ENCODE measurements around the gene TANC1.

The TANC1 gene

DNA sequence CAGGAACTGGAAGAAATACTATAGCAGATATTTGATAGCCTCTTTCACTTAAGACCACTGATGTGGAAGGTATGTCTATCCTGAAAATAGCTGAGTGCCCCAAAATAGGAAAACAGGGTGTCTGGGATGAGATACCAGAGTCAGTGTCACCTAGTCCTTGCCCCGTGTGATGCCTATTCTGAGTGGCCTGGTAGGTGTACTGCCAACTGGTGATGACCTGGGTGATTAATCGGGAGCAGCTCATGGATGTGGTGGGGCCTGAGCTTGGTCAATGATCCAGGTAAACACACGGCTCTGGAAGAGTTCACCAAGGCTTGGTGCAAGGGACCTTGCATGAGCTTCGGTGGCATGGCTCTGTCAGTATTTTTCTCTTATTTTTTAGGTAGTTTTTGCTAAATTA, 95.2 kb downstream of the TANC1 start:
- DNase-seq (ENCODE audit: low read depth), result no peak

- DNase-seq (ENCODE audit: low read depth), result peak; percentile 7
Measured at GRCh38 chr2:159064446-159065301, 96.2 kb downstream of the TANC1 start.

DNA sequence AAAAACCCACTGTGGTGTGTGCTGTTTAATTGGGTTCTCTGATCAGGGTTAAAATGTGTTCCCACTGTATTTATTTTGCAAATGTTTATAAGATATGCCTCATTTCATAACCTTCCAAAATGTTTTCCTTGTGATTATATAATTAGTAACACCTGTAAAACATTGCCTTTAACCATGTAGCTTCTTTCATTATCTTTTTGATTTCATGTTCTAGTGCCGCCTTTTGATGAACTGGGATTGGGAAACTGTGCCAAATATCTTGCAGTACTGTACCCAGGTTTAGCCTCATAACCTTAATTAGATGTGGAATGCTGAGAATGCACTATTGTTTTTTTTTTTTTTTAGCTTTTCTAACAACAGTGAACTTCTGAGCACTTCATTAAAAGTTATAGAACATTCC, 96.9 kb downstream of the TANC1 start:
- no peak for DNase-seq (ENCODE audit: low read depth)

- DNase-seq (ENCODE audit: low read depth), result no peak
Measured at GRCh38 chr2:159065891-159066290, 97.5 kb downstream of the TANC1 start.

DNA sequence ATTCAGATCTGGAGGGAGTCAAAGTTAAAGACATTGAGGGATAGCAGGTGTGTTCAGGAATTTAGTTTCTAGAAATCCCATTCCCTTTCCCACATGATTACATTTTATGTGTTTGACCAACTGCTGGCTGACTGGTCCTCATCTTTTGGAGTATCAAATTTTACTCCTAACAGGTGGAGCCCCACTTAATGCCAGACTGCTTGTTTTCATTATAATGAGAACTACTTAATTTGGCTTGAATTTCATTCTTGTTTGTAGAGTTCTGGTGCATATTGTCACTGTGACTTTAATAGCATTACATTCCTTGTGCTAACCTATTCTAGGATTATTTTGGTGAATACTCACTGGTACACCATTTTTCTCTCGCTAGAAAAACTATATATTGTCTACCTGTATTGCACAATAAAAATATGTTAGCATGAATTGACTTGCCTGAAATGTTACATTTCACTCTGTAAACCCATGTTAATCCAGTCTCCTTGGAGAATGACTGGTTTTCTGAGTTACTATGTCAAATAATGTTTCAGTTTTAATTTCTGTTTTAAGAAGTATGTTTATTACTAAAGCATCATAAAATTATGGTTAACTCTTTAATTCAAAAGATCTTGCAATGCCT, 98.2 kb downstream of the TANC1 start:
- DNase-seq (ENCODE audit: low read depth), result no peak

GRCh38 chr2:159067971-159068370, 99.5 kb downstream of the TANC1 start:
- DNase-seq (ENCODE audit: low read depth), result no peak

DNA sequence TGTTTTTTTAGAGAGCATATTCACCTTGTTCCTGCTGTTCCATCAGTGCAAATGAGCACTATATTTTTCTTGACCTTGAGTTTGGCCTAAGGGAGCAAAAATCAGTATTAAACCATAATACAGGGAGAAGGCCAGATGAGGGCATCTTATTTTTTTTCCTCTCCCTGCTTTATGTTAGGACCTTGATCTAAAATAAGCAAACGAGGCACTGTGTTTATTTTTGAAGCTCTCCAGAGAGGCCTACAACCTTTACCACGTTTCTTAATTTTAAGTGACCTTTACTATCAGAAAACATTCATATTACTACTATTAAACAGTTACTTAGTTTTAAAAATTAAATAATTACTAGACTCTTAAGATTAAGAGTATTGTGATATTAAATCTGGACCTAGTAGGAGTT, 100.8 kb downstream of the TANC1 start:
- DNase-seq (ENCODE audit: low read depth), result no peak

- no peak for DNase-seq (ENCODE audit: low read depth)
Measured at GRCh38 chr2:159070235-159070634, 101.8 kb downstream of the TANC1 start.

GRCh38 chr2:159071190-159071915, 102.9 kb downstream of the TANC1 start:
- no peak for DNase-seq (ENCODE audit: low read depth)

- DNase-seq (ENCODE audit: low read depth), result peak; percentile 49
Measured at GRCh38 chr2:159072795-159073194, 104.4 kb downstream of the TANC1 start.

DNA sequence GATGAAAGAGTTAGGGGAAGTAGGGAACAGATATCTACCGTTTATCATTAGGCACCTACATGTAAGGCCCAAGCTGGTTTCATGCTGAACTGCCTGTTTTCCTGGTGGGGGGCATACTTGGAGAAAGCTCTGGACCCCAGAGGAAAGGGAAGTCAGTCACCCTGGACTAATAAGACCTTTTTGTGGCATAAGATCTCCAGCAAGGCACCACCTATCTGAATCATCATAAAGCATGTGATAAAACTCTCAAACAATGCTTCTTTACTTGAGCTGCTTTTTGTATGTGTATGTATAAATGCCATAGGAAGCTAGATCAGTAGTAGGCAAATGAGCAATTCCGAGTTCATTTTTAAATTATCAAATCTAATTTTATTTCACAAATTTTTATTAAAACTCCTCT, 104.8 kb downstream of the TANC1 start:
- peak; percentile 64 for DNase-seq (ENCODE audit: low read depth)

GRCh38 chr2:159074605-159075004, 106.2 kb downstream of the TANC1 start:
- no peak for DNase-seq (ENCODE audit: low read depth)

- no peak for DNase-seq (ENCODE audit: low read depth)
Measured at GRCh38 chr2:159075727-159076126, 107.3 kb downstream of the TANC1 start.

GRCh38 chr2:159076241-159076640, 107.8 kb downstream of the TANC1 start:
- DNase-seq (ENCODE audit: low read depth), result peak; percentile 45

- DNase-seq (ENCODE audit: low read depth), result no peak
Measured at GRCh38 chr2:159077869-159078268, 109.4 kb downstream of the TANC1 start.

GRCh38 chr2:159078443-159078842, 110.0 kb downstream of the TANC1 start:
- no peak for DNase-seq (ENCODE audit: low read depth)

DNA sequence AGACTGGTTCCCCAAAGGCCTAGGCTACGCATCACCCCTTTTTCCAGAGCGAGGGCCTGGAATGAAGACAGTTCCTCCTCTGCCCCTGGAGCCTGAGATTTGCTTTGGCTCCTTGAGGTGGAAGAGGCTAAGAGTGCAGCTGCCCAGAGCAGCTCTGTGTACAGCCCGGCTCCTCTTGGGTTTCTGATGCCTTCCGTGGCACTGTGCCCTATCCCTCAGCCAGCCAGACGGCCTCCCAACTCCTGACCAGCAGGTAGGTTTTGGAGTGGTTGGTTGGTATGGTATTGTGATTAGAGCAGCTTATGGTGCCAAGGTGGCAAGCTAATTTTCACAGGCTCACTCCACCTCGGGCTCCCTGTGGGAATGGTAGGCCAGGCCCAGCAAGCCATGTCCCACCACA, 112.2 kb downstream of the TANC1 start:
- no peak for DNase-seq (ENCODE audit: low read depth)

GRCh38 chr2:159082119-159082518, 113.7 kb downstream of the TANC1 start:
- DNase-seq (ENCODE audit: low read depth), result no peak

DNA sequence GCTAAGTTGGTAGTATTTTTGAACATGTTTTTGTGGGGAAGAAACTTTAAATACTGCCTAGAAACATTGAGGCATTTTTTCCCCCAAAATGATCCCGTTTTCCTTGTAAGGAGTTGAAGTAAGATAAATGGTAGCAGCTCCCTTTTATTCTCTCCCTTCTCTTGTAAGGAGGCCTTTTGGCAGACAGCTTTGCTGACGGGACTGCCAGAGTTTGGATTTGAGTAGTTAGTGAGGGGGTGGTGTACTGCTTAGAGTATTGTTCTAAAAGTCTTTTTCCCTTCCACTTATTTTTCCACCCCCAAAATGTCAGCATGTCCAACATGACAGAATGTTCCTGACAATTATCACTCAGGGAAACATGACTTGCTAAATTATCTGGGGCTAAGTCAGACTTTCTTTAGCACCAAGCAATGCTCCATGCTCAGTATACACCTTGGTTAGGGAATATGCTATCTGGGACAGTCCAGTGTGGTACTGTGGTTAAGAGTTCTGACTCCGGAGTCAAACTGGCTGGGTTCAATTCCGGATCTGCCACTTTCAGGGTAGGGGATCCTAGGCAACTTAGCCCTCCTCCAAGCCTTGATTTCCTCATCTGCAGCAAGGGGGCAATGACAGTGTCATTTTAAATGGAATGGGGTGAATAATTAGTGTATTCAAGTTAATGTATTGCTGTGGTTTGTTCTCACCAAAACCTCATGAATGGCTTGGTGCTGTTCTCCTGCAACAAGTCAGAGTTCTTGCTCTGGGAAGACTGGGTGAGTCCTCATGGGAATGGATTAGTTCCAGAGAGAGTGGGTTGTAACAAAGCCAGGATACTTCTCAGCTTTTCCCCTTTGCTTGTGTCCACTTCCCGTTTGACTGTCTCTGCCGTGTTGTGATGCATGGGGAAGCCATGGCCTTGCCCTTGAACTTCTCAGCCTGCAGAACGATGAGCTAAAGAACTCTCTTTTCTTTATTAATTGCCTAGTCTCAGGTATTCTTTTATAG, 116.2 kb downstream of the TANC1 start:
- DNase-seq (ENCODE audit: low read depth), result no peak

DNA sequence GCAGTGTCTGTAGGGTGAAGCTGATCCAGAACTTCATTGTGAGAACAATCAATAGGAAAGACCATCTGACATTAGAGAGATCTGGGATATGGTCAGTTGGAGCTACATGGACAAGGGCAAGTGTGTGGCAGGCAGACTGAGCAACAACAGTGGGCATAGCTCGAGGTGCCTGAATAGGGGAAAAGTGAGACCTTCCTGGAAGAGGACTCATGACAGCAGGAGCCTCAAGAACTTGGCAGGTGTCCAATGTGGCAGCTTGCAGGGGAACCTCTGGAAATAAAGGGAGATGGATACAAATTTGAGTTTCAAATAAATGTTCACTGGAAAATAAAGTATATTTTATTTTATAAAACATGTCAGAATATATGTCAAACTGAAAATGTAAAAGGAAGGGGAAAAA, 117.9 kb downstream of the TANC1 start:
- DNase-seq (ENCODE audit: low read depth), result peak; percentile 19

GRCh38 chr2:159086826-159087225, 118.4 kb downstream of the TANC1 start:
- DNase-seq (ENCODE audit: low read depth), result no peak

DNA sequence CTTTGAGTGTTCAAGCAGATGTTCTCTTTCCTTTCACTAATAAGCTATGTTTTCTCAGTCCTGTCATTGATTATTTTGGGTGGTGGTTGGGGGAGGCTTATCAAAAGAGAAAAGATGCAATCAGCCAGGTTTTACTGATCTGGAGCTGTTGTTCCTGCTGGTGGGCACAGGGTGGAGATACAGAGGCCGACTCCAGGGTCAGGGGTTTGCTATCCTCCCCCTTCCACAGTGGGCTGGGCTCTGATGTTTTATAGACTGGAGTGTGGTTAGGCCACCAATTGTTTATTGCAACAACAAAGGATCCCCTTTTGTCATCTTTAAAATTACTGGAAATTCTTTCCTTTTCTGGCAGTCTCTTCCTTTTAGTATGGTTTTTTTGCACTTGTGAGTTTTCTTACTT, 120.5 kb downstream of the TANC1 start:
- DNase-seq (ENCODE audit: low read depth), result no peak
